PC-9 (cell line): Measurements from ENCODE around the gene HLA-DRB5. TPM values are rescaled to one million over a fixed set of nuclear protein-coding genes. Genes with fewer than 3 reads are reported as not detected.

Source experiments
- BruUV-seq: library from RNA; stranded (reverse); fragments of 400-500 nt; replicated peaks from 2 replicates; lab custom pipeline; 2021; lab: Mats Ljungman, UMichigan
- CTCF ChIA-PET: fragments of 300-600 bp; sonication (Branson Sonifier 250); formaldehyde crosslinking; loops from one replicate; lab custom pipeline; 2022; ENCODE audit warnings: antibody characterized with exemption; lab: Charles Lee
- POLR2A ChIA-PET: fragments of 300-600 bp; sonication (Branson Sonifier 250); formaldehyde crosslinking; loops from one replicate; lab custom pipeline; 2022; ENCODE audit warnings: antibody characterized with exemption; ENCODE audit not compliant: unreplicated experiment; lab: Charles Lee
- DNase-seq, 2 experiments: peaks; one replicate each; pipeline versions ENCODE4 v3.0.0 to v3.0.0-alpha.2; 2015 to 2022; ENCODE audit warnings: mixed read lengths in 1 of 2
- H2AFZ ChIP-seq: fragments of 200-600 bp; sonication (generic); 2 replicates; pipeline ENCODE4 v1.8.1; 2017; ENCODE audit warnings: antibody characterized with exemption
- H3F3A ChIP-seq: fragments of 200-600 bp; sonication (generic); 2 replicates; pipeline ENCODE4 v1.8.1; 2017; ENCODE audit warnings: antibody characterized with exemption, mild to moderate bottlenecking, low read depth; ENCODE audit not compliant: insufficient read depth
- H3K27ac ChIP-seq: fragments of 200-600 bp; sonication (generic); 2 replicates; pipeline ENCODE4 v1.6.1; 2016; ENCODE audit warnings: mixed run types
- H3K27me3 ChIP-seq: fragments of 200-600 bp; sonication (generic); 2 replicates; pipeline ENCODE4 v1.6.1; 2016; ENCODE audit warnings: low read depth, mixed run types; ENCODE audit not compliant: insufficient read depth
- H3K36me3 ChIP-seq: fragments of 200-600 bp; sonication (generic); 2 replicates; pipeline ENCODE4 v1.6.1; 2016; ENCODE audit warnings: low read depth, mixed run types
- H3K4me1 ChIP-seq: fragments of 200-600 bp; sonication (generic); replicated peaks from 2 replicates; pipeline ENCODE4 v1.6.1; 2016; ENCODE audit warnings: mixed run types; ENCODE audit not compliant: insufficient read depth
- H3K4me2 ChIP-seq: fragments of 200-600 bp; sonication (generic); 2 replicates; pipeline ENCODE4 v1.6.1; 2017; ENCODE audit warnings: mixed run types
- H3K4me3 ChIP-seq: fragments of 200-600 bp; sonication (generic); 2 replicates; pipeline ENCODE4 v1.6.1; 2016; ENCODE audit warnings: mixed run types
- H3K79me2 ChIP-seq: fragments of 200-600 bp; sonication (generic); 2 replicates; pipeline ENCODE4 v1.6.1; 2017; ENCODE audit warnings: low read depth, mixed run types
- H3K9me2 ChIP-seq: fragments of 200-600 bp; sonication (generic); 2 replicates; pipeline ENCODE4 v1.8.1; 2017; ENCODE audit warnings: mild to moderate bottlenecking; ENCODE audit not compliant: insufficient read depth
- H3K9me3 ChIP-seq: fragments of 200-600 bp; sonication (generic); 2 replicates; pipeline ENCODE4 v1.8.1; 2016; ENCODE audit warnings: low read depth; ENCODE audit not compliant: insufficient read depth
- H4K20me1 ChIP-seq: fragments of 200-600 bp; sonication (generic); 2 replicates; pipeline ENCODE4 v1.8.1; 2017; ENCODE audit not compliant: insufficient read depth
- EZH2 ChIP-seq: fragments of 200-600 bp; sonication (generic); IDR thresholded peaks from 2 replicates; pipeline ENCODE4 v1.8.0; 2017; ENCODE audit warnings: antibody characterized with exemption, low read depth
- intact Hi-C: fragments of 100-400 bp; cut with micrococcal nuclease; formaldehyde crosslinking; loops from one replicate; pipeline ENCODE4 v1.10.0; 2022; ENCODE audit not compliant: unreplicated experiment
- total RNA-seq: library from RNA; stranded (reverse); gene quantifications from 2 replicates; pipeline ENCODE4 v1.2.3, GENCODE V29; 2021
- TF ChIP-seq, protein P1 (sequence below): fragments of 200-600 bp; sonication (generic); conservative IDR thresholded peaks from 2 replicates; pipeline ENCODE4 v1.6.1; 2017; ENCODE audit warnings: mixed run types, antibody characterized with exemption, mild to moderate bottlenecking, moderate library complexity

Gene HLA-DRB5
- total RNA-seq, 1 experiment from 2014 or later, result 0.33 TPM

- Histone ChIP-seq H3K27ac (no peak overlapping the region), H3F3A (no peaks in the 10 kb centered on the region), H3K36me3 (no peaks in the 10 kb centered on the region), H3K27me3 (peaks cover 25% of the 10 kb centered on the region), H3K4me2 (no peak overlapping the region), H3K9me2 (no peaks in the 10 kb centered on the region), H3K4me3 (no peak overlapping the region), H3K4me1 (no peaks in the 10 kb centered on the region), H2AFZ (no peak overlapping the region), H3K9me3 (no peaks in the 10 kb centered on the region), H4K20me1 (no peaks in the 10 kb centered on the region), H3K79me2 (no peaks in the 10 kb centered on the region)
- ChIA-PET CTCF (no interaction called here), POLR2A (no interaction called here)
- no peak for DNase-seq
- no peak for TF ChIP-seq EZH2
- TF ChIP-seq, protein P1, sequence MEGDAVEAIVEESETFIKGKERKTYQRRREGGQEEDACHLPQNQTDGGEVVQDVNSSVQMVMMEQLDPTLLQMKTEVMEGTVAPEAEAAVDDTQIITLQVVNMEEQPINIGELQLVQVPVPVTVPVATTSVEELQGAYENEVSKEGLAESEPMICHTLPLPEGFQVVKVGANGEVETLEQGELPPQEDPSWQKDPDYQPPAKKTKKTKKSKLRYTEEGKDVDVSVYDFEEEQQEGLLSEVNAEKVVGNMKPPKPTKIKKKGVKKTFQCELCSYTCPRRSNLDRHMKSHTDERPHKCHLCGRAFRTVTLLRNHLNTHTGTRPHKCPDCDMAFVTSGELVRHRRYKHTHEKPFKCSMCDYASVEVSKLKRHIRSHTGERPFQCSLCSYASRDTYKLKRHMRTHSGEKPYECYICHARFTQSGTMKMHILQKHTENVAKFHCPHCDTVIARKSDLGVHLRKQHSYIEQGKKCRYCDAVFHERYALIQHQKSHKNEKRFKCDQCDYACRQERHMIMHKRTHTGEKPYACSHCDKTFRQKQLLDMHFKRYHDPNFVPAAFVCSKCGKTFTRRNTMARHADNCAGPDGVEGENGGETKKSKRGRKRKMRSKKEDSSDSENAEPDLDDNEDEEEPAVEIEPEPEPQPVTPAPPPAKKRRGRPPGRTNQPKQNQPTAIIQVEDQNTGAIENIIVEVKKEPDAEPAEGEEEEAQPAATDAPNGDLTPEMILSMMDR, result no peak
- intact Hi-C loops, result no loop called here
- BruUV-seq, result no TSS peak
Measured at GRCh38 chr6:32558426-32559057, 28.5 kb upstream of the HLA-DRB5 start.

GRCh38 chr6:32554116-32554965 lies 24.3 kb upstream of the HLA-DRB5 start:
- no peaks in the 10 kb centered on the region for H3K79me2 ChIP-seq
- H4K20me1 ChIP-seq, result no peaks in the 10 kb centered on the region
- CTCF ChIA-PET, result interaction anchor here (0.7 kb wide), 1 partner anchor 1546 kb away, joined by 4 read pairs; no protein-coding TSS in a partner anchor
- intact Hi-C loops, result no loop called here
- POLR2A ChIA-PET, result interaction anchor here (0.6 kb wide), 1 partner anchor 20 kb away, joined by 4 read pairs; no protein-coding TSS in a partner anchor
- H3K4me1 ChIP-seq, result no peaks in the 10 kb centered on the region
- no TSS peak for BruUV-seq
- H3K27me3 ChIP-seq, result peaks cover 15% of the 10 kb centered on the region
- no peak overlapping the region for H3K4me2 ChIP-seq
- no peaks in the 10 kb centered on the region for H3K9me3 ChIP-seq
- DNase-seq, result no peak
- TF ChIP-seq, protein P1, result no peak
- H3K36me3 ChIP-seq, result no peaks in the 10 kb centered on the region
- H3F3A ChIP-seq, result no peaks in the 10 kb centered on the region
- no peaks in the 10 kb centered on the region for H3K9me2 ChIP-seq
- no peak overlapping the region for H3K27ac ChIP-seq
- H2AFZ ChIP-seq, result no peak overlapping the region
- H3K4me3 ChIP-seq, result no peak overlapping the region

DNA sequence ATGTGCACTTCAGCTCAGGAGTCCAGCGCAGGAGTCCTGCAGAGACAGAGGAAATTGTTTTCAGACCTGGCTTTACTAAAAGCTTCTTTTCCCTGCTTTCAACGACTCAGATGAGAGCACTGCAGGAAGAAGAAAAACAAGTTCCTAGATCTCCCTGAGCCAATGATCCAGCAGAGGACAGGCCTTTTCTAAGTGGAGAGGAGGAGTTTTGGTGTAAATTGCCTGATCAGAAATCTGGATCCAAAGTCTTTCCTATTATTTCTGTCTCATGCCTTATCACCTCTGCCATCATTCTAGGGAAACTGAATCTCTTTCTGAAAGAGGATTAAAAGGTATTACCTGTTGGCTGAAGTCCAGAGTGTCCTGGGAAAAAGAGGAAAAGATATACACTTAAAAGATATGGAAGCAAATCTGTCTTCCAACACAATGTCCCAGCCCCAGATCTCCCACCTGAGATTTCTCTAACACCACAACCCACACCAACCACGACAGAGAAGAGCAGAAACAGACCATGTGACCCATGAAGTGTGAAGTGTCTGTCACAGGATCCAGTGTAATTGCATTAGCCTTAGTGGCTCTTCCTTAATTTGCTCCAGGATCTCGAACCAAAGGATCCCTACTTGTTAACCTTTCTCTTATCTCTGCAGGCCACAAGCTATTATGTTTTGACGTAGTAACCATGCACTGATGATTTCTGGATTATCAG lies 23.1 kb upstream of the HLA-DRB5 start:
- Histone ChIP-seq H3K4me2 (no peak overlapping the region), H3K4me3 (no peak overlapping the region), H3K9me3 (no peaks in the 10 kb centered on the region), H3K9me2 (no peaks in the 10 kb centered on the region), H3K36me3 (no peaks in the 10 kb centered on the region), H4K20me1 (no peaks in the 10 kb centered on the region), H3K79me2 (no peaks in the 10 kb centered on the region), H3F3A (no peaks in the 10 kb centered on the region), H2AFZ (no peak overlapping the region), H3K27me3 (peaks cover 5% of the 10 kb centered on the region; the same call in 1 of the 2 replicates), H3K4me1 (no peaks in the 10 kb centered on the region), H3K27ac (no peak overlapping the region)
- no peak for DNase-seq
- CTCF ChIA-PET, result no interaction called here
- no peak for TF ChIP-seq EZH2
- TF ChIP-seq, protein P1, result no peak
- POLR2A ChIA-PET, result no interaction called here
- no TSS peak for BruUV-seq
- intact Hi-C loops, result no loop called here
